Amniotic epithelial cell (primary cell): ENCODE results near the gene CCL1.

Source experiments
- DNase-seq: peaks from one replicate; pipeline ENCODE4 v3.0.0-alpha.2; 2010; ENCODE audit warnings: low read depth

The CCL1 gene

GRCh38 chr17:34363183-34363661 is at the start of gene CCL1:
TSS of gene CCL1 (minus strand) at chr17:34363233. CDS start at chr17:34363161, 72 bp downstream.
- no peak for DNase-seq

- no peak for DNase-seq
Observed at GRCh38 chr17:34412534-34412933, 49.5 kb upstream of the CCL1 start.

GRCh38 chr17:34411646-34412421 is 48.8 kb upstream of the CCL1 start:
- DNase-seq = no peak

- no peak for DNase-seq
Observed at GRCh38 chr17:34409352-34409751, 46.3 kb upstream of the CCL1 start.

- DNase-seq = no peak
Observed at GRCh38 chr17:34408439-34408838, 45.4 kb upstream of the CCL1 start.

- no peak for DNase-seq
Observed at GRCh38 chr17:34406226-34406625, 43.2 kb upstream of the CCL1 start.

GRCh38 chr17:34403006-34403405 is 40.0 kb upstream of the CCL1 start:
- DNase-seq = no peak

GRCh38 chr17:34401165-34401564 is 38.1 kb upstream of the CCL1 start:
- no peak for DNase-seq

GRCh38 chr17:34400301-34400931 is 37.4 kb upstream of the CCL1 start:
- DNase-seq = no peak

GRCh38 chr17:34399725-34400124 is 36.7 kb upstream of the CCL1 start:
- DNase-seq = no peak

GRCh38 chr17:34398990-34399389 is 36.0 kb upstream of the CCL1 start:
- DNase-seq = no peak

GRCh38 chr17:34397265-34397664 is 34.2 kb upstream of the CCL1 start:
- no peak for DNase-seq

GRCh38 chr17:34393401-34393800 is 30.4 kb upstream of the CCL1 start:
- DNase-seq = no peak

- no peak for DNase-seq
Observed at GRCh38 chr17:34391241-34391640, 28.2 kb upstream of the CCL1 start.

- no peak for DNase-seq
Observed at GRCh38 chr17:34390649-34391048, 27.6 kb upstream of the CCL1 start.

GRCh38 chr17:34389126-34389750 is 26.2 kb upstream of the CCL1 start:
- DNase-seq = no peak

- no peak for DNase-seq
Observed at GRCh38 chr17:34387566-34387965, 24.5 kb upstream of the CCL1 start.

- DNase-seq = no peak
Observed at GRCh38 chr17:34386697-34387550, 23.9 kb upstream of the CCL1 start.

GRCh38 chr17:34386343-34386696 is 23.3 kb upstream of the CCL1 start:
- no peak for DNase-seq

- DNase-seq = no peak
Observed at GRCh38 chr17:34384822-34385605, 22.0 kb upstream of the CCL1 start.

- DNase-seq = no peak
Observed at GRCh38 chr17:34384271-34384670, 21.2 kb upstream of the CCL1 start.
